ENCODE data around the gene TUBD1. TPM values are rescaled to one million over a fixed set of nuclear protein-coding genes. Genes with fewer than 3 reads are reported as not detected.
"Not testable (repeated sequence)": the region's sequence is repeated elsewhere in the genome, so short reads cannot be mapped to it uniquely, and the experiment has no call there.

Gene TUBD1
- total RNA-seq, 1 experiment from 2014 or later: 10.6 TPM

GRCh38 chr17:59829217-59830006 is 63.3 kb downstream of the TUBD1 start:
- H3K27me3 ChIP-seq (ENCODE audit: control insufficient read depth, insufficient read depth, low read length): no peaks in the 10 kb centered on the region
- H3K4me3 ChIP-seq (ENCODE audit: insufficient read depth, low read depth, low read length): no peak overlapping the region
- H3K36me3 ChIP-seq (replicated peaks; ENCODE audit: control insufficient read depth, insufficient read depth, low read length): no peaks in the 10 kb centered on the region
- DNase-seq: no peak

- H3K27me3 ChIP-seq (ENCODE audit: control insufficient read depth, insufficient read depth, low read length); H3K36me3 ChIP-seq (replicated peaks; ENCODE audit: control insufficient read depth, insufficient read depth, low read length); H3K4me3 ChIP-seq (ENCODE audit: insufficient read depth, low read depth, low read length); DNase-seq: not testable (repeated sequence)
Measured at GRCh38 chr17:59828819-59829216, 63.9 kb downstream of the TUBD1 start.

GRCh38 chr17:59828478-59828760 is 64.3 kb downstream of the TUBD1 start:
- DNase-seq: no peak
- Histone ChIP-seq H3K36me3 (replicated peaks; ENCODE audit: control insufficient read depth, insufficient read depth, low read length) (no peaks in the 10 kb centered on the region), H3K27me3 (ENCODE audit: control insufficient read depth, insufficient read depth, low read length) (no peaks in the 10 kb centered on the region), H3K4me3 (ENCODE audit: insufficient read depth, low read depth, low read length) (no peak overlapping the region)

- Histone ChIP-seq H3K36me3 (replicated peaks; ENCODE audit: control insufficient read depth, insufficient read depth, low read length) (no peaks in the 10 kb centered on the region), H3K27me3 (ENCODE audit: control insufficient read depth, insufficient read depth, low read length) (no peaks in the 10 kb centered on the region), H3K4me3 (ENCODE audit: insufficient read depth, low read depth, low read length) (no peak overlapping the region)
- DNase-seq: no peak
Measured at GRCh38 chr17:59827721-59828477, 64.8 kb downstream of the TUBD1 start.

- Histone ChIP-seq H3K4me3 (ENCODE audit: insufficient read depth, low read depth, low read length) (no peak overlapping the region), H3K36me3 (replicated peaks; ENCODE audit: control insufficient read depth, insufficient read depth, low read length) (no peaks in the 10 kb centered on the region), H3K27me3 (ENCODE audit: control insufficient read depth, insufficient read depth, low read length) (no peaks in the 10 kb centered on the region)
- no peak for DNase-seq
Measured at GRCh38 chr17:59826706-59827453, 65.9 kb downstream of the TUBD1 start.

- Histone ChIP-seq H3K36me3 (replicated peaks; ENCODE audit: control insufficient read depth, insufficient read depth, low read length) (no peaks in the 10 kb centered on the region), H3K4me3 (ENCODE audit: insufficient read depth, low read depth, low read length) (no peak overlapping the region), H3K27me3 (ENCODE audit: control insufficient read depth, insufficient read depth, low read length) (no peaks in the 10 kb centered on the region)
- no peak for DNase-seq
Measured at GRCh38 chr17:59825533-59826322, 67.0 kb downstream of the TUBD1 start.

- Histone ChIP-seq H3K4me3 (ENCODE audit: insufficient read depth, low read depth, low read length) (no peak overlapping the region), H3K27me3 (ENCODE audit: control insufficient read depth, insufficient read depth, low read length) (no peaks in the 10 kb centered on the region), H3K36me3 (replicated peaks; ENCODE audit: control insufficient read depth, insufficient read depth, low read length) (peaks cover 1% of the 10 kb centered on the region; the same call in 1 of the 2 replicates)
- DNase-seq: no peak
Measured at GRCh38 chr17:59815965-59816364, 76.8 kb downstream of the TUBD1 start.

GRCh38 chr17:59814685-59815084 is 78.1 kb downstream of the TUBD1 start:
- peaks cover 1% of the 10 kb centered on the region; the same call in 1 of the 2 replicates for H3K36me3 ChIP-seq (replicated peaks; ENCODE audit: control insufficient read depth, insufficient read depth, low read length)
- DNase-seq: no peak
- no peak overlapping the region for H3K4me3 ChIP-seq (ENCODE audit: insufficient read depth, low read depth, low read length)
- H3K27me3 ChIP-seq (ENCODE audit: control insufficient read depth, insufficient read depth, low read length): no peaks in the 10 kb centered on the region

- DNase-seq: no peak
- Histone ChIP-seq H3K27me3 (ENCODE audit: control insufficient read depth, insufficient read depth, low read length) (no peaks in the 10 kb centered on the region), H3K4me3 (ENCODE audit: insufficient read depth, low read depth, low read length) (no peak overlapping the region), H3K36me3 (replicated peaks; ENCODE audit: control insufficient read depth, insufficient read depth, low read length) (peaks cover 1% of the 10 kb centered on the region; the same call in 1 of the 2 replicates)
Measured at GRCh38 chr17:59814276-59814675, 78.5 kb downstream of the TUBD1 start.

GRCh38 chr17:59812139-59812538 is 80.6 kb downstream of the TUBD1 start:
- DNase-seq: no peak
- H3K27me3 ChIP-seq (ENCODE audit: control insufficient read depth, insufficient read depth, low read length): no peaks in the 10 kb centered on the region
- no peak overlapping the region for H3K4me3 ChIP-seq (ENCODE audit: insufficient read depth, low read depth, low read length)
- peaks cover 1% of the 10 kb centered on the region; the same call in 1 of the 2 replicates for H3K36me3 ChIP-seq (replicated peaks; ENCODE audit: control insufficient read depth, insufficient read depth, low read length)

GRCh38 chr17:59811209-59811608 is 81.5 kb downstream of the TUBD1 start:
- peaks cover 1% of the 10 kb centered on the region; the same call in 1 of the 2 replicates for H3K36me3 ChIP-seq (replicated peaks; ENCODE audit: control insufficient read depth, insufficient read depth, low read length)
- H3K27me3 ChIP-seq (ENCODE audit: control insufficient read depth, insufficient read depth, low read length): no peaks in the 10 kb centered on the region
- DNase-seq: no peak
- H3K4me3 ChIP-seq (ENCODE audit: insufficient read depth, low read depth, low read length): no peak overlapping the region

- no peak for DNase-seq
- no peak overlapping the region for H3K4me3 ChIP-seq (ENCODE audit: insufficient read depth, low read depth, low read length)
- H3K27me3 ChIP-seq (ENCODE audit: control insufficient read depth, insufficient read depth, low read length): no peaks in the 10 kb centered on the region
- peaks cover 1% of the 10 kb centered on the region; the same call in 1 of the 2 replicates for H3K36me3 ChIP-seq (replicated peaks; ENCODE audit: control insufficient read depth, insufficient read depth, low read length)
Measured at GRCh38 chr17:59810894-59811153, 81.9 kb downstream of the TUBD1 start.
